ENCODE measurements around the gene PEX5L. TPM values are rescaled to one million over a fixed set of nuclear protein-coding genes. Genes with fewer than 3 reads are reported as not detected.

The PEX5L gene
- polyA plus RNA-seq, 2 of the 4 experiments (the other 2 are of a cell fraction): 0.06 to 0.08 TPM

- 24% methylated on average over 4 of the region's 4 CpGs for WGBS (ENCODE audit: missing lambda C conversion rate)
- TF ChIP-seq NPAS2 (CRISPR knock-in tag; IDR thresholded peaks at IDR 0.05; ENCODE audit: borderline replicate concordance) (no peak), RARB (CRISPR knock-in tag; IDR thresholded peaks at IDR 0.05) (no peak), BCL3 (IDR thresholded peaks at IDR 0.05) (no peak), KDM5A (IDR thresholded peaks at IDR 0.05) (no peak), TFCP2L1 (CRISPR knock-in tag; IDR thresholded peaks at IDR 0.05) (no peak), MYC (IDR thresholded peaks at IDR 0.05; ENCODE audit: borderline replicate concordance, low read length) (no peak), GATA3 (IDR thresholded peaks at IDR 0.05; ENCODE audit: borderline replicate concordance) (no peak)
- DNase-seq (ENCODE audit: low read depth in 1 of 2, low spot score in 1 of 2) (no peak), ATAC-seq (no peak), FAIRE-seq (no peak)
- H3K27ac ChIP-seq: no peak overlapping the region
- no peaks in the 10 kb centered on the region for H3K4me1 ChIP-seq
- no peak overlapping the region for H3K4me3 ChIP-seq
- no peak overlapping the region for H3K4me2 ChIP-seq
- POLR2A ChIA-PET: no interaction called here
- CTCF ChIA-PET: interaction anchor here (1.5 kb wide), 1 partner anchor 9 kb away, joined by 3 read pairs; no protein-coding TSS in a partner anchor
- no peaks in the 10 kb centered on the region for H3K9me3 ChIP-seq
Measured at GRCh38 chr3:179897231-179897630, 139.5 kb downstream of the PEX5L start.

GRCh38 chr3:179896507-179896906 lies 140.2 kb downstream of the PEX5L start:
- DNase-seq (ENCODE audit: low read depth in 1 of 2, low spot score in 1 of 2): no peak
- ATAC-seq: no peak
- Histone ChIP-seq H3K4me3 (no peak overlapping the region), H3K4me2 (no peak overlapping the region), H3K27ac (no peak overlapping the region), H3K4me1 (no peaks in the 10 kb centered on the region), H3K9me3 (no peaks in the 10 kb centered on the region)
- 3% methylated on average over 2 of the region's 2 CpGs for WGBS (ENCODE audit: missing lambda C conversion rate)
- ChIA-PET CTCF (interaction anchor here (1.5 kb wide), 1 partner anchor 9 kb away, joined by 3 read pairs; no protein-coding TSS in a partner anchor), POLR2A (no interaction called here)
- no peak for TF ChIP-seq MAFK (IDR thresholded peaks at IDR 0.05; ENCODE audit: partially characterized antibody)
- no peak for TF ChIP-seq RARB (CRISPR knock-in tag; IDR thresholded peaks at IDR 0.05)
- TF ChIP-seq, protein P1, sequence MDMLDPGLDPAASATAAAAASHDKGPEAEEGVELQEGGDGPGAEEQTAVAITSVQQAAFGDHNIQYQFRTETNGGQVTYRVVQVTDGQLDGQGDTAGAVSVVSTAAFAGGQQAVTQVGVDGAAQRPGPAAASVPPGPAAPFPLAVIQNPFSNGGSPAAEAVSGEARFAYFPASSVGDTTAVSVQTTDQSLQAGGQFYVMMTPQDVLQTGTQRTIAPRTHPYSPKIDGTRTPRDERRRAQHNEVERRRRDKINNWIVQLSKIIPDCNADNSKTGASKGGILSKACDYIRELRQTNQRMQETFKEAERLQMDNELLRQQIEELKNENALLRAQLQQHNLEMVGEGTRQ (IDR thresholded peaks at IDR 0.05): no peak
- no peak for TF ChIP-seq TP53 (CRISPR knock-in tag; IDR thresholded peaks at IDR 0.05)
- no peak for TF ChIP-seq EHF (CRISPR knock-in tag; IDR thresholded peaks at IDR 0.05)
- no peak for TF ChIP-seq CHD2 (IDR thresholded peaks at IDR 0.05; ENCODE audit: low read length, partially characterized antibody)
- no peak for TF ChIP-seq MAZ (IDR thresholded peaks at IDR 0.05; ENCODE audit: borderline replicate concordance, low read depth, low read length)
- no peak for TF ChIP-seq ATOH8 (CRISPR knock-in tag; IDR thresholded peaks at IDR 0.05; ENCODE audit: low read depth)
- TF ChIP-seq REST (IDR thresholded peaks at IDR 0.05): no peak
- no peak for TF ChIP-seq MYC (IDR thresholded peaks at IDR 0.05; ENCODE audit: borderline replicate concordance, low read length)
- no peak for TF ChIP-seq E2F6 (IDR thresholded peaks at IDR 0.05; ENCODE audit: borderline replicate concordance, low read depth)
- TF ChIP-seq HOXA7 (CRISPR knock-in tag; IDR thresholded peaks at IDR 0.05): no peak
- no peak for TF ChIP-seq HOXB13 (CRISPR knock-in tag; IDR thresholded peaks at IDR 0.05; ENCODE audit: low read depth)
- TF ChIP-seq ESRRA (IDR thresholded peaks at IDR 0.05; ENCODE audit: borderline replicate concordance, low read length): no peak
- TF ChIP-seq EHMT2 (IDR thresholded peaks at IDR 0.05; ENCODE audit: low read depth): no peak
- TF ChIP-seq BCL3 (IDR thresholded peaks at IDR 0.05): no peak
- FAIRE-seq: no peak

Measured in A549 (cell line).